CD4-positive, alpha-beta T cell treated with Interleukin-17A for 4 hours (primary cell): ENCODE data around the gene DCDC1.

ENCODE experiments used
- DNase-seq: peaks from one replicate; pipeline ENCODE4 v3.0.0-alpha.2; 2020; ENCODE audit warnings: mixed read lengths

DCDC1 gene

DNA sequence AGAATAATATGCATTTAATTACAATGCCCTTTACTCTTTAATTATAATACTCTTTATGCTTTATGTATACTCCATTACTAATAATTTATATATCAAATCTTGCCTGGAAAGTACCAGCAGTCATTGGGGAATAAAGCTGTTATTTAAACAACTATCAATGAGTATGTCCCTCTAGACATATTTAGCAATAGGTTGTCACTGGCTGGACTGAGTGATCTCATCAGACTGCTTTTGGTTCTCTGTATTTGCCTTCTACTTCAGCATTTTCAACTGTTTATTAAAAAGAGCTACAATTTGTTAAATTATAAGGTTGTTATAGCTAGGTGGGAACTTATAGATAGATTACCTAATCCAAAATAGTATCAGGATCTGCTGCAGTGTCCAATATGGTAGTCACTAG, 267.2 kb downstream of the DCDC1 start:
- no peak for DNase-seq

DNA sequence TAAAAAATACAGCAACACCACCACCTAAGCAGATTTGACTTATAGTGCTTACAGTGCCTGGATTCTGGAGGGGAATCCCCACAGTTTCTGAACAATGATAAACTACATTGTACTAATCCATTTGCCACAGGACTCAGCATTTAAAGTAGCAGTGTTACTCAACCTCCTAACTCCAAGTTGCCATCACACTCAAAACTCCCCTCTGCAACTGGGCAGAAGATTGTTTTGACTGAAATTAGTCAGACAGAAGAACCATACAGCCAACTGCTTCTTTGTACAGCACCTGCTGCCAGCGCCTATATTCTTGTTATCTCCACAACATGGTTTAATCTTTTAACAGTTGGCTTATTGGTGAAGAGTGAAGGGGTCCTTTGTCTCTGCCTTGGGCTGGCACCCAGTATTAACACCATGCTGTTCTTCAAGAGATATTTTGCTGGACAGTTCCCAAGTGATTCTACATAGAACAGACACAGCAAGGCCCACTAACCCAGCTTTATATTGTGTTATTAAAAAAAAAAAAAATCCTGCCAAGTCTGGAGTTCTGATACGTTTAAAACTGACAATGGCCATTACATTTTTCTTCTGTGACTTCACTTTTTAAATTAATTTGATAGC, 273.2 kb downstream of the DCDC1 start:
- DNase-seq: no peak

DNA sequence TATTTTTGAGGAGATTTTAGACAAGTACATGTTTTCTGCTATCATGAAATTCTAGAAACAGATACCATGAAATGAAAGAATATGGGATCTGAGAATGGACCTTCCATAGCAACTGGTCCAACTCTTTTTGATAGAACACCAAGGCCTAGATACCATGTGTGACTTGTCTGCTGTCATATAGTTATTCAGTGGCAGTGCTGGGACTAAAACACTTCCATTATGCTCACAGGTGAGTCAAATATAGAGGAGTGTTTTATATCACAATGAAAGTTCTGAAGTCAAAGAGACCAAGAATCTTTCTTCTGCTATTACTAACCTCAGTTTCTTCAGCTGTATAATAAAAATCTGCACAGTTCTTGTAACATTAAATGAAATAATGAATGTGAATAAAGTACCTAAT, 276.9 kb downstream of the DCDC1 start:
- DNase-seq: no peak

DNA sequence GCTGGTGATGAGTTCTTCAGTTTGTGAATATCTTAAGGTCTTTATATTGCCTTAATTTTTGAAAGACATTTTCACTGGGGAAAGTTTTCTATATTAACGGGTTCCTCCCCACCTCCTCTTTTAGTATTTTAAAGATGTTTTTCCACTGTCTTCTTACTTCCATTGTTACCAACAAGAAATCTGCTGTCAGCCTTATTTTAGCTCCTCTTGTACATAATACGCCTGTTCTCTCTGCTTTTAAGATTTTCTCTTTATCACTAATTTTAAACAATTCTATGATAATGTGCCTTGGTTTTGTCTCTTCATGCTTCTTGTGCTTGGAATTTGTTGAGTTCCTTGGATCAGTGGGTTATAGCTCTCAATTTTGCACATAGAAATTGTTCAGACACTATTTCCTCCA, 280.4 kb downstream of the DCDC1 start:
- DNase-seq: no peak

DNA sequence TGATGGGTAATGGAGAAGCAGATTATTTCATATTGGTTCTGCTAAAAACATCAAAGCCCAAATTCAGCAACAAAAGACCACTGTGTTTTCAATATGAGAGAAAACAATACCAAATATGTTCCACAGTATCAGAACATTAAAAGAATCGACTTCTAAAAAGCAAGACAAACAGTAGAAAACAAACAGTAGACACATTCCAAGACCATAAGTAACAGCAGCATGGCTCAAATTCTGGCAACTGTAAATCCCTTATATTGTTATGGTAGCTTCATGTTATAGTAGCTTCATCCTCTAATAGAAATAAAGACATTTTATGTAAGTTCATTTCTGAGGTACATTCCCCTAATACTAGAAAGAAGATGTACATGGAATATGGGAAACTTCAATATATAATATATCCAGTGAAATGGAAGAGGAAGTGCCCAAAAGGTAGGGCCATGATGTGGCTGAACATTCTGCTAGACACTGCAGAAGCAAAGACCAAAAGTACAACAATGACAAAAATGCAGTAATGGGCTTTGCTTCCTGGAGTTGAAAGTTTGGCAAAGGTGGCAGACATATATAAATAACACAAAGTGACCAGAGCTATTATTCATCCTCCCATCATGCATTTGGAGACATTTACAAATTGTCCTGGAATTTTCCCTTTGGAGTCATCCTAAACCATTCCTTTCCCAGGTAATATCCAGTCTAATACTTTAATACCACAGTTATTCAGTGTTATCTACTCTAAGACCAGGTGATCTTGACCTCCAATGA, 299.9 kb downstream of the DCDC1 start:
- DNase-seq: no peak

DNA sequence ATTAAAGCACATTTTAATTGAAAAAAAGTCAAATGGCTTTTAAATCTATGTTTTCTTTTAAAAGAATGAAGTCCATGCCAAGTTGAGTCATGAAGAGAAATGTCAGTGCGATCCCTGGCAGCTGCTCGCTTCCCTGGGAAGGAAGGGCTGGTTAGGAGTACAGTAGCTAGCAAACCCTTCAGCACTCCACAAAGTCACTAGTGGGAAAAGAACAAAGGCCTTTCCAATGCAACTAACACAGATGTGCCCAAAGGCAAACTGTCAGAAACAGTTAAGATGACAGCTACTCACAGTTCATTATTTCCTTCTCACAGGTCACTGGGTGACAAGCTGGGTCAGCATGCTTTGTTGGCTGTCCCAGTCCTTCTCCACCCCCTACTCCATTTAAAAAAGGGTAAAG, 308.7 kb downstream of the DCDC1 start:
- DNase-seq: no peak

DNA sequence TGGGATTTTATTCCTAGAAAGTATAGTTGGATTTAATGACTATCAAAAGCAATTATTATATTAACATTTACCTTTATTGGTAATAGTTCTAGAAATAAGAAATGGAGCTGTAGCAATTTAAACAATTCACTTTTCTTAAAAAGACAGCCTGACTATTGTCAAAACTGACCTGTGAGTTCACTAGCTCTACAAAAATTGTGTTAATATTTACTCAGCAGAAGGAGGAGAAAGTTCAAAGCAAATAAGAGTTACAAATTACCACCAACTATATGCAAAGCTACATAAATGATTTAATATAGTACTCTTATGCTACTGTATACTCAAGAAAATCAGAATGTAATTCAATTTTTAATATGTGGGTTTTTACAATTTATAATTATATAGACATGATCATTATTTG, 310.0 kb downstream of the DCDC1 start:
- DNase-seq: no peak

DNA sequence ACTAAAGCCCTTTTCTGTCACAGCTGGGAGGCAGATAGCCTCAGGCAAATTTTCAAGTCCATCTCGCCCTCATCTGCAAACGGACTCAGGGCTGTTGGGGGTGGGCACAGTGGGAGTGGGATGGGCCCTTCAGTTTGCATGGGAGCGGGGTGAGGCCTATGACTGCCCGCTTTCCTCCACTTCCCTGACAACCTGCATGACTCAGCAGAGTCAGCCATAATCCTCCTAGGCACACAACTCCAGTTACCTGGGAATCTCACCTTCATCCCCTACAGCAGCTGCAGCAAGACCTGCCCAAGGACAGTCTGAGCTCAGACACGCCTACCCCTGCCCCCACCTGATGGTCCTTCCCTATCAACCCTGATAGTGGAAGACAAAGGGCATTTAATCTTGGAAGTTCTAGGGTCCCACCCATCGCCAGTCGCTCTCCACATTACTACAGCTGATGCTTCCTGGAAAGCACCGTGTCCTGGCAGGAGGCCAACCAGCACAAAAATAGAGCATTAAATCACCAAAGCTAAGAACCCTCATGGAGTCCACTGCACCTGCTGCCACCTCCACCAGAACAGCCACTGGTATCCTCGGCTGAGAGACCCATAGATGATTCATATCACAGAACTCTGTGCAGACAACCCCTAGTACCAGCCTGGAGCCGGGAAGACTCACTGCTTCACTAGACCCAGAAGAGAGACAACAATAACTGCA, 319.3 kb downstream of the DCDC1 start:
- no peak for DNase-seq

DNA sequence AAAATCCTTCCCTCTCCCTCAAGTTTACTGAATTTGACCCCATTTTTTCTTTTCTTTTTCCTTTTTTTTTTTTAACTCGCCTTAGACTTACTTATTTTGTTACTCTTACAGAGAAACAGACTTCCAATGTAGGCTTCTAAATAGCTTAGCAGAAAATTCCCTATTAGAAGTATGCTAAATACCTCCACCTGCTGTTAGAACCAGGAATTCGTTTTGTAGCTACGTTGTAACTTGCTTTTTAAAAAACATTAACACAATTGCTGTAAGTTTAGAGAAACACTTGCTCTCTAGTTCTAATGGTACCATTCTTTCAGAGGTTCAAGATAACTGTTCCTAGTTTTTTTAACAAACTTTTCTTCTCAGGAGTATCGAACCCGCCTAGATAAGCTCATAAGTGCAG, 324.2 kb downstream of the DCDC1 start:
- DNase-seq: no peak

DNA sequence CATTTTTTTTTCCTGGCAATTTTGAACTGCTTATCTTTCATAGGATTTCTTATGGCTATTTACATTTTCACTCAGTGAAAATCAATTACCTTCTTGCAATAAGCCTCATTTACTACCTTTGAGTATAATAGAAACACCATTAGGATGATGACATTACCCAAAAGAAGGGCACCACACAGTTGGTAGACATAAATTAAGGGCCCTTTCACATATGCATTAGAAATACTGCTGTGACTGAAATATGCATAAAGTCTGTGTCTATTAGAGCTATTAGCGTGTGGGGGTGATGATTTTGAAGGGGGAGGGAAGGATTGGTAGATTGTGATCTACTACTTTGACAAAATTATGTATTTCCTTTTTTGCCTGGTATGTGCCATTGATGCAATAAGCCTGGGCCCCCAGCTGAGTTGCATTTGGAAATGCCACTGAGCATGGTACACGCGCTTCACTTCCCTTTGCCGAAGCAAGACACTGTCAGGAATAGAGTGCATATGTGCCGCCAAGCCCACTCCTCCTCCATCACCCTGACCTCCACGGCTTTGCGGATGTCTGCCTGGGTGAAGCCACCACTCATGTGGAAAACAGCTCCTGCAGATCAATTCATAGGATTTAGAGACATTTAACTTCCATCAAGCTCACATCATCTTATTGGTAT, 339.3 kb downstream of the DCDC1 start:
- no peak for DNase-seq

DNA sequence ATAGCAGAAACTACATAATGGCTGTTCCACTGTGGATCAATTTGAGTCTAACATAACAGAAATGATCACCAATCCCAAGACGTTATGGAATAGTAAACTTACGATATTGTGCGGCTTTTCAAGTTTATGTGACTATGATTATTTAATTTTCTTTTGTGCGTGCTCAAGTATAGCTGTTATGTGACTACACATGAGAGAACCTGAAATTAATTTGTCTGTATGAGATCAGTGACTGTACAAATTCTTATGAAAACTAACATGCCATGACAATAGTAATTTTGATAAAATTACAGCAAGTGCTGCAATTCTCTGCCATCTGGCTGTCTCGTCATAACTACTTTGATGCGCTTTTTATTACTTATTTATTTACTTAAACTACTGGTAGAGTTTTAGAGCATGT, 343.2 kb downstream of the DCDC1 start:
- DNase-seq: no peak

DNA sequence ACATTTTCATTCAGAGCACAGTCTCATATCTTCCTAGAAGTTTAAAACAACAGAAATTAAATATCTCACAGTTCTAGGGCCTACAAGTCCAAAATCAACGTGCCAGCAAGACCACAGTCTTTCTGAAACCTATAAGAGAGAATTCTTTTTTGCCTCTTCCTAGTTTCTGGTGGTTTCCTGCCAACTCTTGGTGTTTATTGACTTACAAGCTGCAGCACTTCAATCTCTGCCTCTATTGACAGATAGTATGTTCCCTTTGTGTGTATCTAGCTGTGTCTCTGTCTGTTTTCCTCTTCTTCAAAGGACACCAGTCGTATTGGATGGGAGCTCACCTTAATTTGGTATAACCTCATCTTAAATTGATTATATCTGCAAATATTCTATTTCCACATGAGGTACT, 347.5 kb downstream of the DCDC1 start:
- DNase-seq: no peak

DNA sequence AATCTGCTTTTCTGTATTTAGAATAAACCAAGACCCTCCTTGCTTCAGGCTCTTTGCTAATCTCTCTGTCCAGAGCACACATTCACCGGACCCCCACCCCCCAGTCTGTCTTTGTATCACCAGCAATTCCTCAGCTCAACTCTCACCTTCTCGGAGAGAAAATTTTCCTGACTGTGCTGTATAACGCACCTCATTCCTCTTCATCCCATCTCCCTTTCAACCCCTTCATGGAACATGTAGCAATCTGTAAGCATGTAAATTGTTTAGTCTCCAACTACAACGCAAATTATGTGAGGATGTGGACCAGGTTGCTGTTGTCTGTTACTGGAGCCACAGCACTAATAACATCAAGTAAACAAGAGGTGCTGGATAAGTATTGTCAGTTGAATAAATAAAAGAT, 349.8 kb downstream of the DCDC1 start:
- no peak for DNase-seq

DNA sequence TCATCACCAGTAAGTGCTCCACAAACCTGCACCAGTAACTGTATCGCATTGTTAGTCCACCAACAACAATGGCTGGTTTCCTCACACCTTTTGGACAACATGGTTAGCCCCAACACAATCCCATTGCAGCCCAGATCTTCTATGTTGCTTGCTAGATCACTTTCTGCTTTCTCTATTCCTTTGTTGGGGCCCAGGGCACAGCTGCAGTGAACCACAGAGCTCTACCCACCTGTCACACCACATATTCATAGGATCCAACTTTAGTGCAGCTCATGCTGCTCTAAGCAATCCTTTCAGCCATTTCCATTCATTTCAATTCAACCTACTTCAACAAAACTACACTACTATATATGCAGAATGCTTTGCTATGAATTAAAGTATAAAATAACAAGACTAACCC, 364.3 kb downstream of the DCDC1 start:
- no peak for DNase-seq

DNA sequence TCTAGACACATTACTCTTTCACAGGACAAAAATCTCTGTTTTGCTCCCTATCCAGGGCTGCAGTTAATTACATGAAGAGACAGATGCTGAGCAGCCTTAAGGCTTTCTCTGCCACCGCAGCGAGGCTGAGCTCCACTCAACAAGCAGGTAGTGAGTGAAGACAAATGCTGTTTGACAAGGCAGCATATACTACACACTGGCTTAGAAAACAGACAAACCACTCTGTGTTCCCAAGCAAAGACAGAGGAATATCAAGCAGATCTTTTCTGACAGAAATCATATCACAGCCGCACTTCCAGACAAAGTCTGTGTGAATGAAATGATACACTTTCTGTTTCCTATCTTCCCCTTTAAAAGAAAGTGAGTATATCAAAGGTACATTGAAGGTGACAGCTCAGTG, 368.1 kb downstream of the DCDC1 start:
- no peak for DNase-seq

DNA sequence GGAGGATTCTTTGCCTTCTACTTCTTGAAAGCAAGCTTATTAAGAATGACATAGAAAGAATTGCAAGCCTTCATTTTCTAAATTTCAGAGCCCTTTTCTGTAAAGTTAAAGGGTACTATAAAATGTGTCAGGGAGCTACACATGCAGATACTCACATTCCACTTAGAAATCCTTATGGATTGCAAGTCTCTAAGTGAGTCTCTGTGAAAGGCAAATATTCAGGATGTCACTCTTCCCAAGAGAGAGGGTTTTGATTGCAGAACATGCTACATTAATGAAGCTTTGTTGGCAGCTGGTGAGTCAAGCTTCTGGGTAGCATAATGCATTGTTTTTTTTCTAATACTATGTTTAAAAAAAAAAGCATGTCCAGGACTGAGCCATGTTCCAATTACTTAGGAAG, 369.2 kb downstream of the DCDC1 start:
- DNase-seq: no peak

DNA sequence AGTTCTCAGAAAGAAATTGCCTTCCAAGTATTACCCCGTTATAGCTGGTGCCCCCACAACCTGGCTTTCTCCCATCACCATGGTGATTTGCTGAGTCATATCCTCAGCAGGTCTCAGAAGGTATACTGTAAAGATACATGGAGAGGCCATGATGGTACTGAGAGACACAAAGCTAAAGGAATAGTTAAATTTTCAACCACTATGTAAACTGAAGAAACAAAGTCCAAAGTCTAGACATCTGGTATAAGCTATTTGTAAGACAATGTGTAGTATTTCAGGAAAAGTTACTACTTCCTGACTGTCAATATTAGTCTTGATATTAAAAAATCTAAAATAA, 377.1 kb downstream of the DCDC1 start:
- DNase-seq: no peak

DNA sequence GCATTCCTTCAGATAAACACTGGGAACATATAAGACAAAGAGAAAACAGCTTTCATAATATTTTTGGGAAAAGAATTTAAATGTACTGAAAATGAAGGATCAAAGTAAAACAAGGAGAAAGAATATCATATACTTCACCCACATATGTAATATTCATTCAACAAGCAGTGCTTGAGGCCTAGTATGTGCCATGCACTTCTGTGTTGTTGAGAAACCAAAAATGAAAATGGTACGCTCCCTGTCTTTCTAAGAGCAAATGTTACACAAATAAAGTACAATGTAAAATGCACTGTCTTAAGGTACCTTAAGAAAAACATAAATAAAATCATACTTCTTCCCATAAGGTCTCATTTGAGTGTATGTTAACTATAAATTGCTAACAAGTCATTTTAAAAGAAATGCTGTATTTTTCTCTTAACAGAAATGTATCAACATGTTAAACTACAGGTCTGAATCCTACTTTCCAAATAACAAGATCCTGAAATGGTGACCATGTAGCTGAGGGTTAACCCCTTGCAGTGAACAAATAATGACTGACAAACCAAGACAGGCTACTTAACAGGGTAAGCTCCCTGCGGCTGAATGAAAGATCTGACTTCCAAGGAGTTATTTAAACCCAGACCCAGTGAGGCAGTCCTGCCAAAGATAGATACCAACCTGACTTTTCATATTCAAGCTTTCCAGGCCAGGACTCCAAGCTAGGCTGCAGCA, 377.6 kb downstream of the DCDC1 start:
- no peak for DNase-seq

DNA sequence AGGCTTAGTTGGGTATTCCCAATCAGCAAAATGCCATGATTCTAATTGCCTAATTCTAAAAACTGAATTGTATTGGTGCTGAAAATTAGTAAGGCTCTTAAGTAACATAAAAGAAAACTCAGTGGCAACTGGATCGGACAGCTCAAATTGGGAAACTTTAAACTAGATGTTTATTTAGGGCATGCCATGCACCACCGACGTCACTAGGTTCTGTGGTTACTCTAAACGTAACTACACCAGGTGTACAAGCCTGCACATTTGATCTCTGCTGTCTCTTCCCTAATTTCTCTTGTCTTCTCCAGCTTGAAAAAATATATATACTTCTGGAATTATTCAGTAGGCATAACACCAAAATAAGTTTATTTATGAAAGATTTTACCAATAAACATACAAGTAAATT, 378.2 kb downstream of the DCDC1 start:
- DNase-seq: no peak

DNA sequence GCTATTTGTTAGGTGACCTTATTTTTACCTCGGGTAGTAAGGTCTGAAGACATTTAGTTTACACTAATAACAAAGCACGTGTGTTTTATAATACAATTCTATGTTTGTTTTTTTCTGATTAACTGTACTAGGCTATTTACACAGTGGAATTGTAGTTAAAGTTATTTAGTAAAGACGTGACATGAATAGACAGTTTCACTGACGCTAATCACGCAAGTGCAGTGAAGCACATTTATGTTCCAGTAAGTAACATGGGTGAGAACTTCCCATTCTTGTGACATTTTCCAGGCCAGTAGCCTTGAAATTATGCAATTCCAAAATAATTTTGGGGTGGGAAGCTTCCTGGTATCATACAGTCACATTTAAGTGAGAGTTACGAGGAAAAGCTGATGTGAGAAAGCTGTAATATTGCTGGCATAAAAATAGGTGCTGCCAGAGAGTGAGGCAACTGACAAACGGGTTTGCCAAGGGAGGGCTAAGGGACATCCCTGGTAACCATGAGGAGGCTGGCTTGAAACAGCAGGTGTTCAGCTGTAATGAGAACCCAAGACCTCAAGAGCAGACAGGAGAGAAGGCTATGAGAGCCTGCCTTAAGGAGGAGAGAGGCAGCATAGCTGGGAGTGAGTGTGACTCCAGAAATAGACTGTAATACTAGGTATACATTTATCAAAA, 378.8 kb downstream of the DCDC1 start:
- no peak for DNase-seq

DNA sequence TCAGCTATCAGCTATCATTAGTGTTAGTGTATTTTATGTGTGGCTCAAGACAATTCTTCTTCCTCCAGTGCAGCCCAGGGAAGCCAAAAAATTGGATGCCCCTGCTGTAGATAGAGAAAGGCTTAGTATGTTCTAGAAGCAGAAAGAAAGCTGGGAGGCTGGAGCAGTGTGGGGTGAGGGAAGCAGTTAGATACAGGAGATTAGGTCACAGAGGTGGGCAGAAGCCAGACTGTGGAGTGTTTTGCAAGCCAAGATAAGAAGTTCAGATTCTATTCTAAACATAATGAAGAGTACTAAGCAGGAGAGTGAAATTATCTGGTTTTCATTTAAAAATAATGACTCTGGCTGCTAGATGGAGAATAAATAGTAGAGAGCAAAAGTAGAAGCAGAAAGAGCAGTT, 381.7 kb downstream of the DCDC1 start:
- DNase-seq: no peak

DNA sequence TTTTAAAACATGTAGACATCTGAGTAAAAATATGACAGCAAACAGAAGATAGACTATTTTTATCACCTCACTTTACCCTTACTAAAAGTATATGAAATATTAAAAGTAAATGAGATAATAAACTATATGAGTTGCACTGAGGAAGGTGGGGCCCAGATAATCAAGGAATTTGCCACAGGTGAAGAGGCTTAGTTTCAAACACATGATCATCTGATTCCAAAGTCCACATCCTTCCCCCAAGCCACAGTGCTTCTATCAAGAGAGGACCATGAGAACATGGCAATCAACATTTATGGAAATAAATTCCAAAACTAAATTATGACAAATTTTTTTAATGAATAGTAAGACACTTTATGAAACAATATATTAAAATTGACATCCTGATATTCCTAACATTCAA, 384.0 kb downstream of the DCDC1 start:
- no peak for DNase-seq

DNA sequence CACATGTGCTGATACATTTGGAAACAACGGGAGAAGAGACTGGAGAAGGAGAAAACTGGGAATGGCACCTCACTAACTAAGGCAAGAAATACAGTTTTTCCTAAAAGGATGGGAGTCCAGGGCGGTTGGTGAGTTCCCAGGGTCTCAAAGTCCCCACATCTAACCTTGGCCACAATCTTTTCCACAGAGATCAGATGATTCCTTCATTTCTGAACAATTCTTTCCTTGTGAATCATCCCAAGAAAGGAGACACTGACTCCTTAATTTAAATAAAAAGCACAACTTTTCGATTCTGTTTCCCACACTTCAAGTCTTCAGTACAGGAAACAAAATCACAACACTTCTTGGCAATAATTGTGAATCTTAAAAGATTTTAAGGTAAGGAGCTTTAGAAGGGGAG, 384.7 kb downstream of the DCDC1 start:
- DNase-seq: no peak
